GM23338 (cell line): ENCODE measurements around the gene RIT1.

ENCODE experiments used
- CTCF ChIP-seq, 2 experiments: fragments of 200-600 bp in 1 of 2; sonication (generic) in 1 of 2; conservative IDR thresholded peaks; 2 replicates each; pipeline versions ENCODE4 v1.5.1 to v1.6.1; 2016 to 2017; ENCODE audit warnings: antibody characterized with exemption in 2 of 2, low read depth in 2 of 2, mild to moderate bottlenecking in 2 of 2, moderate library complexity in 1 of 2
- EZH2 ChIP-seq: fragments of 200-600 bp; sonication (generic); IDR thresholded peaks from one replicate; pipeline ENCODE4 v1.8.0; 2017; ENCODE audit warnings: antibody characterized with exemption, mild to moderate bottlenecking, low read depth; ENCODE audit not compliant: unreplicated experiment

- no peak for TF ChIP-seq CTCF (conservative IDR thresholded peaks at IDR 0.05; ENCODE audit: low read depth in 2 of 2)
- TF ChIP-seq EZH2 = no peak
These were observed 30.2 kb downstream of the RIT1 start for GRCh38 chr1:155880950-155881349.
